ENCODE data around the gene LHFPL2.
A peak's percentile ranks its signal among the peaks of the same experiment; 100 is the strongest.

Gene LHFPL2

DNA sequence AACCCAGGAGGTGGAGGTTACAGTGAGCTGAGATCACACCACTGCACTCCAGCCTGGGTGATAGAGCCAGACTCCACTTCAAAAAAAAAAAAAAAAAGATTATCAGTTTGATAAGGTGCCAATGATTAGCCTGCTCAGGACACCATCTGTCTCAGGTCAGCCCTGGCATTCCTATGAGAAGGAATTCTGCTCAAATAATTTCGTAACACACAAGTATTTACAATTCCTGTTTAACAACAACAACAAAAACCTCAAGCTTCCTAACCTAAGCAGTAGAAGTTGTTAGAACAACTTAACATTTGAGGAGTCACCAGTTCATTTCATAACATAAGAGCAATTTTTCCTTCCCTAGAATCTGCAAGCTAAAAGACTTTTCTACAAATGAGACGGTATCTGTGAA, 85.0 kb downstream of the LHFPL2 start:
- DNase-seq, result no peak

DNA sequence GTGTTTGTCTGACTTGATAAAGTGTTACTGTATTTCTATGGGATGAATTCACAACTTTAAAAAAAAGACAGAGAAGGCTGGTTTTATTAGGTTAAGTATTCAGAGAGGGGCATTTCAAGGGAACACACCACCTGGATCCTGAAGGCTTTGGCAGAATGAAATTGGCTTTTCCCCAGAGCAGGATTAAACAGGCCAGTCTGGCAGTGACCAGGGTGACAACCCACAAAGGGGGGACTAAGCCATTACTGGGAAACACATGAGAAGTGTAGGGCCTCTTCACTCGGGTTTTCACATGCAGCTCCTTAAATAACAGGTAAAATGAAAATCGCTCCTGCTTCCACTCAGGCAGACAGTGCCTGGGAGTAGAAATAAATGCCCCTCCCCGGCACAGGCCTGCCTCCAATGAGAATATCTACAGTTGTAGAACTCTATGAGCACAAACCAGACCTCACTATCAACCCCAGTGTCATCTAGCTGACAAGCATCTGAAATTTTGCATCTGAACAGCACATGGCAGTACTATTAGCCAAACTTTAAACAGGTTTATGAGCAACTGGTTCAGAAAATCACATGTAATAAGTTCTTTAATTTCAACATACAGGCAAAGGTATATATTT, 85.8 kb downstream of the LHFPL2 start:
- DNase-seq, result no peak

DNA sequence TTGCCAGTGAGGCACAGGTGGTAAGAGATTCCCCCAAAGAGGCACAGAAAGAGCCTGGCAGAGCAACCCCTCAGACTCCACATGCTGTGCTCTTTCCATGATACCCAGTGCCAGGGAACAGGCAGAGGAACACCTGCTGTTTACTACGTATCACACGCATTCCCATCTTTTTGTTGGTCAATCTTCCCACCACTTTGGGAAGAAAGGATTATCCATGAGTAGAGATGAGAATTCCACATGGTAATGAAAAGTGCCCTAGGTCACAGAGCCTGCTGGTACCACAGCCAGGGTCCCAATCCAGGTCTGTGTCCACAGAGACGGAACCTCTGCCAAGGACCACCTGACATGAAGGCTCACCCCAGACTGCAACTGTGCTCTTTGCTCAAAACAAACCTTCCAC, 86.6 kb downstream of the LHFPL2 start:
- DNase-seq, result no peak

DNA sequence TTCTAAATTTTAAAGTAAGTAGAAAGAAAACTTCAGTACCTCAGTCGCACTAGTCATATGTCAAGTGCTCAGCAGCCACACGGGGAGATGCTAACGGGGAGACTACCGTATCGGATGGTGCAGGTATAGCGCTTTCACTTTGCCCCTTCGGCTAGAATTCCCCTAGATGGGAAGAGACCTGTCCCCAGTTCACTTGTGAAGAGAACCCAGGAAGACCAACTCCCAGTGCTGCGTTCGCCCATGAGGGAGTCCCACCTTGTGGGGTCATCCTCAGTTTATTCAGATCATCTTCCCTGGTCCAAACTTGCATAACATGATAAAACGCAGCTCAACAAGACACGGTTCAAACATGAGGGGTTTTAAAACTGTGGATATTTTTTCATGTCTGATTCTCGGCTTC, 87.3 kb downstream of the LHFPL2 start:
- DNase-seq, result no peak

DNA sequence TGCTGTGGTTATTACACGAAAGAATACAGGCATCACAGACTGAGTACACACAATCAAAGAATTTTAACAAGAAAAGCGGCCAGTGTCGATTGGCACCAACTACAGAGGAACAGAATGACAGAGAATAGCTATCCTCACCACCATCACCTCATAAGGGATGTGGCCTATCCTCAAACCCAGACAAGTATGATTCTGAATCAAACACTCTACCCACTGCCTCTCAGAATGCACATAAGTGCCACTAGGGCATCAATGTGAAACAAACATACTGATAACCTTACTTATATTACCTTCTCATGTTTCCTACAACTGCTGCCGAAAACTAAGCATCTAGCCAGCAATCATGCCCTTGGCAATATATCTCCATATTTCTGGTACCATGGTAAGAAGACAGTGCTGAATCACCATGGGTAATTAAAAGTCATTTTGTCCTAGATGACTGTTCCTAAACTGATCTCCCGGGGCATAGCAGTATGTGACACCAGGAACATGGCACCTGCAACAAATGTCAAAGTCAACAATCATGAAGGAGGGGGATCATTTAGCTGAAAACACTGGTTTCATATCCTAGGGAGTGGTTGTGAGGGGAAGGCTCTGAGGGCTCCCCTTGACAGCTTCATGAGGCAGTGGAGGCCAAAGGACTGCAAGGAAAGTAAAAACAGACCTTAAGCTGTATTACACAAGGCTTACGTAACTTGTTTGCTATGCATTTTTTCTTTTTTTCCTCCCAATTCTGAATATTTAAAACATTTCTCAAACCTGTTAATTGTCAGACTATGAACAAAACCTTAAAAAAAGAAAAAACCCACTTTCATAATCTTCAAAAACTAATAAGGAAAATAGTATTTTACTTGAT, 88.3 kb downstream of the LHFPL2 start:
- DNase-seq, result peak in 1 of 5 experiments; percentile 81

DNA sequence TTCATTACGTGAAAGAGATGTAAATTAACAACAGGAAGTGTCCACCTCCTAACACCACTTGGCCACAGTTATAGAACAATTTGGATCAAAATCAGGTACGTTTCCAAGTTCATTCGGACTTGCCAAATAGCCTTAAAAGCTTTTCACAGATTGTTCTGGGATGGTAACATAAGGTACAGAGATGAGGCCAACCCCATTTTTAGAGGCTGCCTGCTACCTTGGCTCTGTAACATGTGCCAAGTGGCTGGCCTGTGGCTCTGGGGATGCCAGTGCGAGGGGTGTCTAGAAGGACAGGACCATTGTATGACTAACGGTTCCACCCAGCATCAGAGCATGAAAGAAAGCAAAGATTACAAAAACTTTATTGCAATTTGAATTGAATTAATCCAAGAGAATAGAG, 91.0 kb downstream of the LHFPL2 start:
- no peak for DNase-seq

DNA sequence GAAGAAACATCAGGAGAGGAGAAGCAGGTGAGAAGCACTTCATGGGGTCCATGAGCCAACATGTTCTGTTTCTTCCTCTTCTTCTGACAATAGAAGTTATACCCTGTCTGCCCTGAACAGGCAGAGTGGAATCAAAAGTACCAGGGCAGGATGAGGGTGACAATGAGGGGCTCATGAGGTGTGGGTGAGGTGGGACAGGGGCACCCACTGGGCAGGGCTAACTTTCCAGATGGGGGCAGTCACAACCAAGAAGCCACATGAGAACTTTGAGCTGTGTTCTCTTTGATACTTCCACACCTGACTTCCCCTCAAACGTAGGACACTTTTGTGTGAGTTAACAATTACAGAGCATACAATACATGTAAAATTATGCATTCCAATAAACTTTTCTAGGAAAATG, 92.7 kb downstream of the LHFPL2 start:
- no peak for DNase-seq

DNA sequence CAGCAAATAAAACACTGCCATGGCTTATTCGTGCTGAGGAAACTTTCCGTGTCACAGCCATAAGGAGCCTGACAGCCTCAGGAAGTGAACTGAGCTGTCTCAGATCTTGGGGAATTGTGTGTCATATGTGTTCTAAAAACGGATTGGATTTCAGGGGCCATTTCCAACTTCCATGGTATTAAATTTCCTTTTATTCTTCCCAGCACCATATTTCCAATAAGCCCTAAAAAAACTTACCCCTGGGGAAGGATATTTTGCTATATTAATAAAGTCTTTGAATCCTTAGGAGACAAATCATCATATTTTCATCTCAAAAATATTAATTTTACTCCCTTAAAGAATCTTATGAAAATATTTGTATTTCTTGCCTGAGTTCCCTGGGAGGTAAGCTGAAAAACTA, 93.9 kb downstream of the LHFPL2 start:
- no peak for DNase-seq

DNA sequence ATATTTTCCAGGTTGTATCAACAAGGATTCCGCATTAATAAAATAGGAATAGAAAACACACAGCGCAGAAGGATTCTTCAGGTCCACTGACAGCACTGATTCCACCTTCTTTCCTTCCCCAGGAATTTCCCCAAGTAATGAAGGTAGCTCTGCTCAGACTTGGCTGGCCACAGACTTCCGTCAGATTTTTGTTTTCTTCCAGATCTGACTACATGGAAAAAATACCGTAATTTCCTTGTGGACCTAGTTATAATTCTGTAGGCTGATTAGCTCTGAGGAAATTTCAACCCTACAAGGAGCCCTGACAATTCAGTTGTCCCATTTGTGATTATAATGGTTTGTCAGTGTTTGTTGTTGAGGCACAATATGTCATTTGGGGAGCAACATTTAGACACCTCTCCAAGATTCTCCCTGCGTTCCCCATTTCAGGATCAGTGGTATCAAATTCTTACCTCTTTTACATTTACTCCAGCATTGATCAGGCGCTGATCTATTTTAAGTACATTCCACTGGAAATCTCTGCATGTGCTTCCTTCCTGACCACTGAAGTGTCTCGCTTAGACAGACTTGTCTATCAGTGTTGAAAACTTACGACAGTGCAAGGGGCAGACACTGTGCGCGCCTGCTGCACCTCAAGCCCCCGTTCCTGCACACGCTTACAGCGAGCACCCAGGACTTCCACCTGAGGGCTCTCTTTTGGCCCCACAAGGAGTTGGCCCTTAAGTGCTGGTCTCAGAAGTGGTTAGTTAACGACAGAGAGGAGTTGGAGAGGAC, 94.8 kb downstream of the LHFPL2 start:
- no peak for DNase-seq

DNA sequence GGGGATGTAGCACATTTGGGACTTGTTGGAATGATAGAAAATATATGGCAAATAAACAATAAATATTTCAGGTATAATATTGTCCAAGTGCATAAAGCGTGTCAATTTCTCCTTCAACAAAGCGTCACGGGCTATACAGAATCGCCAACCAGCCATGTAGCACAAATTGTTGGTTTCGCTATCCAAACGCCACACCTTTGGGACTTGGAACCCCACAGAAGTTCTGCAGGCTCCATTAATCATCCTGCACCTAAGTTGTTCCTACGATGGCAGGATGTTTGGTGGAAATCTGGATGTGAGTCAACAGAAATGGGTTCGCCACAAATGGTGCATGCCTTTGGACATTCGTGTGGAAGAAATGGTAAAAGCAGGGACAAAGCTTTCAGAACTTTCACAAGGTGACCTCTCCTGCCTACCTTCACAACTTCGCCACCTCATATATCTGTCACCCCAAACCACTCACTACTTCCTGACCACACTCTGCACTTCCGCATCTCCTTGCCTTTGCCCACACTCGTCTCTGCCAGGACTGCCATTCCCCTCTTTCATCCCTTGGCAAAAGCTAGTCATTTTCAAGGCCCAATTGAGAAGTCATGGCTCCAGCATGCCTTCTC, 95.7 kb downstream of the LHFPL2 start:
- DNase-seq, result peak in 1 of 5 experiments; percentile 15

DNA sequence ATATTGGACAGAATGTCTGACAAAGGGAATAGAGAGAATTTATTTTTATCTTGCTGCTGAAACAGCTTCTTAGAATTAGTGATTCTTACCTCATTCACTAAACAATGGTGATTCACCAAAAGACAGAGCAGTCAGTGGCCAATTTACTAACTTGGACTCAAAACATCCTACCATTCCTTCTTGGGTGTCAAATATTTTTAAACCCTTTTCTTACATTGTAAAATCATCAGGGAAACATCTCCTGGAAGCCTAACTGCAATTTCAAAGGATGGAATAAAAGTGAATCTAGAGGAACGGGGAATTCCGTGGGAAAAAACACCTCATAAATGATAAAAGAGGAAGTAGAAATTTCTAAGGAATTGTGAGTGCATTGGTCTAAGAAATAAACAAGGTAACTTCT, 97.7 kb downstream of the LHFPL2 start:
- DNase-seq, result no peak

DNA sequence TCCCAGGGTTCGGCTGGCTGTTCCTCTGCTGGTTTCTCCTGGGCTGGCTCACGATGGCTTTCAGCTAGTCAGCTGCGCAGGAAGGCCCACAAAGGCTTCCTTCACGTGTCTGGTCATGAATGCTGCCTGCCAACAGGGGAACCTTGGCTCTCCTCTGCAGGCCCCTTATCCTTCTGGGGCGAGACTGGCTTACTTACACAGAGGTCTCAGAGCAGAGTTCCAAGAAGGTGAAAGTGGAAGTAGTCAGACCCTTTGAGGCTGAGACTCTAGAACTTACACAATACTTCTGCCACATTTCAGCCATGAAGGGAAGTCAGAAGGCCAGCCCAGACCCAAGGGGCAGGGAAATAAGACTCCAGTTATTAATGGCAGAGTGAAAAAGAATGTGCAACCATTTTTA, 99.5 kb downstream of the LHFPL2 start:
- DNase-seq, result no peak

DNA sequence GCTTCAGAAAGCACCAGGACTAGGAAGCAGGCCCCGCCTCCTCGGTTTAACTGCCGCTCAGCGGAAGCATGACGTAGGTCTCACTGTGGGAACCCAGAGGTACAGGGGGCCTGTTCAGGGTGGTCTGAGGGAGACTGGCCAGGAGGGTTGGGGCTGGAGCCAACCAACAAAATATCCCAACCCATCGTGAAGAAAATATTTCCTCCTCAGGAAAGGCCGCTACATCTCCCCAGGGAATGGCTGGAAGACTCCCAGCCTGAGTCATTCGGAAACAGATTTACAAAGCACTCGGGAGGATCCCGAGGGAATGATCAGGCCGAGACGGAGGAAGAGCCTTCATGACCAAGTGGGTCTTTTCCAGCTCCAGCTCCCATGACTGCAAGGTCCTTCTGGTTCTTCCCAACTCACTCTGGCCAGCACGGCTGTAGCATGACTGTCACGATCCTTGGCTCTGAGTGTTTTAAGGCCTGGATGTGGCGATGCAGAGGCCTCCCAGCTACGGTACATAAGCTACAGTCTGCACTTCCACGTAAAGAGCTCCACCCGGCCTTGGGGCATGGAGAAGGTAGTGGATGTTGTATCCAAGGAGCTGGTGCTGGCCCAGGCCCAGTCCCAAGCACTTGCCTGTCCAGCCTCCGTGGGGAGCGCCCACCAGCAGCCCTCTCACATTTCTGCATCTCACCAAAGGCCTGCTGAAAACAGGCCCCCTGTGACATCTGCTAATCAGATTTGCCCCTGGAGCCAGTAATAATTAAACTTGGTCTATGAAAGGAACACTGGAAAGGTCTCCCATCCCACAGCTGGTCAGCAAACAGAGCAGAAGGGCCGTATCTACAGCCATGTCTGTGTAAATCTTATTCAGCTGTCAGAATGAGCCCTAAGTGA, 100.6 kb downstream of the LHFPL2 start:
- no peak for DNase-seq

DNA sequence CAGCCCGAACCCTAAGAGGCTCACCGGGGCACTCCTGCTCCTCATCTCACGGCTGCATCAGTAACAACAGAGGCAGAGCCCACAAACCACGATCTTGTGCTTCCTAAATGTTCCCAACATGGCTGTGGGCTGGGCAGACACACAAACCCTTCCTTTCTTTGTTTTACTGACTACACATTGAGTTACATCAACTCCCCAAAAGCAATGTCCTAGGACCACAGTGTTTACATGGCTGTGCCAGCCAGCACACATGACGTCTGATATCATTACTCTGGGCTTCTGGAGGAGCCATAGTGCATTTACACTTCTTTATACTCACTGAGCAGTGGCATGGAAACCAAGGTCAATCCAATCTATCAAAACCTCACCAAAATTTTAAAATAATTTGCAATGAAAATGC, 101.4 kb downstream of the LHFPL2 start:
- no peak for DNase-seq

DNA sequence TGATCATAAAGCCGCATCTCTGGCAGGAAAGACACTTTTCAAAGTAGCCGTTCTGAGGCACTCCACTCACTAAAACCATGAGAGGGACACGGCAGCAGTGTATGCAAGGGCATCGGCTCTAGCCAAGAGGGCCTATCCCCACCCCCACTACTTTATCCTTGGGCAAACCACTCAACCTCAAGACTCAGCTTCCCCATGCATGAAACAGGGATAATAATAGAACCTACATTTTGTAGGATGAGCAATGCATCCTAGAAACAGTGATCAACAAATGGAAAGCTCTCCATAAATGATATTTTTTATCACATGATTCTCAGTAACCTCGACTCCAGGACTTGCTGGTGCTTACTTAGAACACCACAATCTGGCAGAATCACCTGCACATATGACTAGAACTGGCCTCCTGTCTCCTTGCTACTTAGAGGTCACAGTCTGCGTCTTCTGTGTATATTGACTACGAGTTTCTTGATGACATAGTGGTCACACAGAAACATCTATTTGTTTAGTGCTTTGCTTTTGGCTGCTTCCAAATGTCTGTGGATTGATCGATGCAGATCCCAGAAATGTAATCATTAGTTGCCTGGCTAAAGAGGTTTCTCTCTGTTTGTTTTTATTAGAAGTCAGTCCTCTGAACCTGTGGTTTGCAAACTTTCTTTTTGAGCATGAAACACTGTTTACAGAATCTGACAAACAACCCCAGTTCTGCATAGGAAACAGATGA, 102.1 kb downstream of the LHFPL2 start:
- no peak for DNase-seq

DNA sequence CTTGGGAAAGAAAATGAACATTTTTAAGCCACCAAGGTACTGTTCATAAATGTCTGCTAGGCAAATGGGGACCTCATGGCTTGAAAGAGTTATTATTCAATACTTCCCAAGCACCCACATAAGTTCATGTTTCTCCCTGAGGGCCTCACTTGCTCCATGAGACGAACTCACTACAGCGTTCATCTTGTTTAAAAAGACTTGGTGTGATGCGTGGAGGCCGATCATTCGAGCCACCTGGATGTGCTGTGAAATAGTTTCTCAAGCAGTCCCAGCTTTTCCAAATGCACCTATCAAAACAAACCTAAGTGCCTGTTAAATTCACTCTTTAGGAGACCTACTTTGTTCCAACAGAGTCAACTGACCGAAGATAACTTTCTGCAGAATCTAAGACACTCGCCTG, 103.2 kb downstream of the LHFPL2 start:
- DNase-seq, result no peak

DNA sequence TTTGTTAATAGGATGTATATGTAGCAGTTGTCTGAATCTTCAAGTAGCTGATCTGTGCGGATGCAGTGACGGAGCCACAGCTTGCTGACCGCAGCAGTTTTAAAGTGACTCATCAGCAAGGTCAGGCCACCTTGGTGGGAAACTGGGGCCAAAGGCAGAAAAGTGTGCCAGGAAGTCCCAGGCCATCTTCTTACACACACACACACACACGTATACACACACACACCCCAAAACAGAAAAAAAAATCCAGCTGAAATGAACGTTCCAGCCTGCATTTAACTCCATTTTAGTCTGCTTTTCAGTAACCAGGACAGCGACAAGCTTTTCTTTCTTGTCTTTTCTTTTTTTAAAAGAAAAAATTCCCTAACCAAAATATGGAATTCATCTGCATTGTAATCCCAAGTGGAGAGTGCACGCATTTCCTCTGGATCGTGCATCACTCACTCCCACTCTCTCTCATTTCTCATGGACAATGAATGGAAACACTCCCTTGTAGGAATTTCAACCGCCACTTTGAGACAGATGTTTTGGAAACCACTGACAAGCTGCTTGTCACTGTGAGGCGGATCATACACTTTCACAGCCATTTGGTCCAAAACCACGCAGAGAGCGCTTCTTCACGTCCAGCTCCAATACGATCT, 103.9 kb downstream of the LHFPL2 start:
- peak in 1 of 5 experiments; percentile 54 for DNase-seq

DNA sequence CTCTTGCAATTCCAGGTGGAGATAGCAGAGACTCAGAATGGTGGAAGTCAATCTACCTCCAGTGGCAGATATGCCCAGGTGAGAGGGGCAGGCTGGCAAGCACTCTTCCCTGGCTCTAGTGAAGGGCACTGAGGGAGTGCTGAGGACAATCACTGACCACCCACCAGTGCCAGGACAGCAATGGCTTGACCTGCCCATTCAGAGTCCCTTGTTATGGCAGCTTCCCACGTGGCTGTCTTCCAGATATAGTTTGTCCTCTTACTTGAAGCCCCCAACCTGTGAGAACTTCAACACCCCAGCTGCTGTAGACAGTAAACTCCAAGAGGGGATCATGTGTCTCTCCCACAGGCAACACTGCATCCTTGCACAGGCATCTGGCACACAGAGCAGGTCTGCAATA, 104.7 kb downstream of the LHFPL2 start:
- no peak for DNase-seq

DNA sequence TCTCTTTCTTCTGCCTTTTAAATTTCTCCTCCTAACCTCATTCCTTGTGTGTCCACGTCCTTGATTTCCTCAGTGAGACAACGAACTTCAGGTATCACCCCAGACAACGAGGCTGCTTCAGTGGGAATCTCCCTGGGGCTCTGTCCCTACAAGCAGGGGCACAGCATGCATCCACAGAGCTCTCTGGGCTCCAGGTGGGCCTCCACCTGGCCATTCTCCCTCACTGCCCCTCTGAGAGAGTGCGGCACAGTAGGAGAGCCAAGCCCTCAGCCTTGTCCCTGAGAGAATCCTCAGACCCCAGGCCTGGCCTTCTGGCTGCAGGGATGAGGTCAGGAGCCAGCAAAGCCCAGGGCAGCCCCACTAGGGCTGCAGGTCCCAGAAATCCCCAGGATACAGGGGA, 105.3 kb downstream of the LHFPL2 start:
- DNase-seq, result no peak

DNA sequence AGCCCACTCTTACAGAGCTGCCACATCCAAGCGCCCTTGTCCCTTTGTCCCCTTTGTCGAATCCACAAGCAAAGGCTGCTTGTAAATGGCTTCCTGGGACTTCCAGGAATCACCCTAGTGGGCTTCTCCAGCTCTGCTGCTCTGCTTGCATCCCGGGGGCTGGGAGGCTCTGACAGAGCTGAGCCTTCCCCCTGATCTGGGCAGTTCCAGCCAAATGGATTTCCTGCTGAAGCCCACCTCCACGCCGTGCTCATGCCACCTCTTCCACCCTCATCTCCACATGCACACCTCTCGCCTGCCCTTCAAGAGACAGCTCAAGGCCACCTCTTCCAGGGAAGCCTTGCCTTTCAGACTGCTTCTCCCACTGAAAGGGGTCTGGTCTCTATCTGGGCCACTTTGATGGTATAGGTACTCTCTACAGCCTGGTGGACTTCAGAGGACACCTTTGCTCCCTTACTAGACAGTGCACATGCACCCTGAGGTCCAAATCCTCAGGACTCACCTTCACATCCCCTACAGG, 106.2 kb downstream of the LHFPL2 start:
- DNase-seq, result no peak

Data from T-helper 2 cell (primary cell).